HG02763 (cell line): ENCODE data around the gene AP1B1.
"Not testable (repeated sequence)": the region's sequence is repeated elsewhere in the genome, so short reads cannot be mapped to it uniquely, and the experiment has no call there.

Experiments used
- ATAC-seq: cut with Tn5 transposase; IDR thresholded peaks from one replicate; pipeline ENCODE4 v1.9.1; 2021; ENCODE audit warnings: mild to moderate bottlenecking, moderate library complexity; ENCODE audit not compliant: unreplicated experiment

AP1B1 gene

DNA sequence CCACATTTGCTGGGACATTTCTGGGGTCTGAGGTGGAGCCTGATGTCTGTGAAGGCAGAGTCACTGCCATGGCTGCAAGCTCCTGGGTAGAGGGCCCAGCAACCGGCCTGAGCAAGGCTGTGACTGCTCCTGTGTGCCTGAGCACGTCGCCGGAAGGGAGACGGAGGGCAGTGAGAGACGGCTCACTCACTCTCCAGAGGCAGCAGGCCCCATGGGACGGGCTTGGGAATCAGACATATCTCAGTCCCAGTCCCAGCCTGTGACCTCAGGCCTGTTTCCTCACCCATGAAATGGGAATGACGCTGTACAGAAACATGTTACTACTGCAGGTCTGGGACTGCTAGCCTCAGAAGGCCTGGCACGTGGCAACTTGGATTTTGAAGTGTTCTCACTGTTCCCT is 36.5 kb downstream of the AP1B1 start:
- ATAC-seq: no peak

GRCh38 chr22:29351042-29351441 is 37.3 kb downstream of the AP1B1 start:
- ATAC-seq: no peak

- no peak for ATAC-seq
Observed at GRCh38 chr22:29348956-29349355, 39.4 kb downstream of the AP1B1 start.

DNA sequence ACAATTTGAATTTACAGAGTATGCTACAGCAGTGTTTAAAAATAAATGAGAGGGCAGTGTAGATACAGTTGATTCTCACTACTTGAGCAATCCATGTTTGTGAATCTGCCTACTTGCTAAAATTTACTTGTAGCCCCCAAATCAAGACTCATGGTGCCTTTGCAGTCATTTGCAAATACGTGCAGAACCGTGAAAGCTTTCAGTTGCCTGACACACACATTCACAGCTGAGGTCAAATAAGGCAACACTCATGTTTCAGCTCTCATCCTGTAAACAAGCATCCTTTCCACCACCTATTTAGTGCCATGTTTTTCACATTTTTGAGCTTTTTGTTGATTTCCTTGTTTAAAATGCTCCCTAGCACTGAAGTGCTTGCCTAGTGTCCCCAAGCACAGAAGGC is 40.3 kb downstream of the AP1B1 start:
- no peak for ATAC-seq

- no peak for ATAC-seq
Observed at GRCh38 chr22:29346659-29347058, 41.7 kb downstream of the AP1B1 start.

DNA sequence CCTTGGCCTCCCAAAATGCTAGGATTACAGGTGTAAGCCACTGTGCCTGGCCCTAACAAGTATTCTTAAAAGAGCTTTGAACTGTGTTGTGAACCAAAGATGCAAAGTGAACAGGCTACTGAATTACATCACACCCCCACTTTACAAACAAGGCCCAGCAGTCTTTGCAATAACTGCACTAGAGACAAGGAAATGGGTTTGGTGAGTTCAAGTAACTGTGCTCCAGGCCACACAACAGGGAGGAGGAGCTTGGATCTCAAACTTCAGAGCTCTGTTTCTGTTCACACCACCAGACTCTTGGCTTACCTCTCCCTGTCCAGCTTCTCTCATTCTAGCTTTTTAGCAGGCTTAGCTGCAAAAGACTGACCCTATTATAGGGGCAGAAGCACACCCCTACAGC is 42.4 kb downstream of the AP1B1 start:
- ATAC-seq: no peak

GRCh38 chr22:29344889-29345288 is 43.5 kb downstream of the AP1B1 start:
- ATAC-seq: not testable (repeated sequence)

GRCh38 chr22:29344137-29344536 is 44.2 kb downstream of the AP1B1 start:
- ATAC-seq: no peak

- no peak for ATAC-seq
Observed at GRCh38 chr22:29343313-29343805, 45.0 kb downstream of the AP1B1 start.

DNA sequence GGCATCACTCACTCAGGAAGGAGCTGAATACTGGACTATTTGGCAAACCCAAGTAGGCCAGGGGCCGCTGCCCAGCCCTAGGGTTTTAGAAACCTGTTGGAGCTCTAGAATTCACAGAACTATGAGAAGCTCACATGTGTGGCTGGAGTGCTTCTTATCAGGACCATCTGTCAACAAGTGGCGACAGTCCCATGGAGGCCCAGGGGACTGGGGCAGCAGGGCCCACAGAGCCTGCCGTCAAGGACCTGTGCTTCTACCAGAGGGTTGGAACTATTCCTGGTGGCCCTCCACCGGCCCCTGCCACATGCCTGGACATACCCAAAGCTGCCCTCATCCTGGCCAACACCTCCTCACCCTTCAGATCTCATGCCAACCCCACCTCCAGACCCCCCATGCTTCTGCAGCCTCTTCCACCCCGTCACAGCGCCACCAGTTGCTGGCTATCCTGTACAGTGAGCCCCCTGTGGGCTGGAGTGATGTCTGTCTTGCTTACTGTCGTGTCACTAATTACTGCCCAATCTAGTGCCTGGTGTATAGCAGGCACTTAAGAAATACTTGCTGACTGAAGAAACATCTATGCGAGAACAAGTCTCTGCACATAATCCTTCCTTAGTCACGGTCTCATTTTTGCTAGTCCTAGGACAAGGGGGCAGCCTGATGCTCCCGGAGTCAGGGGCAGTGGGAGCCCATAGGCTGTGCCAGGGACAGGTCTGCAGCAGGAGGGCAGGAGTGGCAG is 45.6 kb downstream of the AP1B1 start:
- no peak for ATAC-seq

GRCh38 chr22:29342177-29342576 is 46.2 kb downstream of the AP1B1 start:
- ATAC-seq: no peak

- no peak for ATAC-seq
Observed at GRCh38 chr22:29341849-29342127, 46.6 kb downstream of the AP1B1 start.

DNA sequence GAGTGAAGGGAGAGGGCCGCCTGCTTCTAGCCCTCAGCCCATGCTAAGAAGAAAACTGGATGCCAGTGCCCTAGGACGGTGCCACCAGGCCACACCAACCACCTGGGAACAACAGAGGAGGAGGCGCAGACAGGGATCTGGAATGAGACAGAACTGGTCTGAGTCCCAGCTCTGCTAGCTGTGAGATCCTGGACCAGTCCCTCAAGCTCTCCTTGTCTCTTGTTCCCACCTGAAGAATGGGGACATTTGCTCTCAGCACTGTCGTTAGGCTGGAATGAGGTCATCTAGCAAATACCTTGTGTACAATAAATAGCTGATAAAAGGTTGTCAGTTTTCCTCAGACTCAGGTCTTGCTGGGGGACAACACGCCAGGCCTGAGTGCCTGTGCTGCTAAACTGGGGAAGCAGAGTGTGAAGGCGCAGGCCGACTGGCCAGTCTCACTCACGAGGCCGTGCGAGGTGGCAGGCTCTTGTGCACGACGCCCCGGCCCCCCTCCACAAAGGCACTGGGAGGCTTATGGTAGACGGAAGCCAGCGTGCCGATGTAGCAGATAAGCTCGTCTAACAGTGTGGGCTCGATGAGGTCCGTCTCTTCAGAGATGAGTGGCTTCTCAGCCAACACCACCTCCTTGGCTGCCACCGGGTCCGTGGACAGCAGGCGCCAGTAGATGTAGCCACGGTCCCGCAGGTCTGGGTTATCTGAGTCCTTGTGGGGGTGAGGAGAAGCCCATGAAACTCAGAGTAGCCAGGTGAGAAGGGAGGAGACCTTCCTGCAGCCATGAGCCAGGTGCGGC is 47.1 kb downstream of the AP1B1 start:
- ATAC-seq: no peak

DNA sequence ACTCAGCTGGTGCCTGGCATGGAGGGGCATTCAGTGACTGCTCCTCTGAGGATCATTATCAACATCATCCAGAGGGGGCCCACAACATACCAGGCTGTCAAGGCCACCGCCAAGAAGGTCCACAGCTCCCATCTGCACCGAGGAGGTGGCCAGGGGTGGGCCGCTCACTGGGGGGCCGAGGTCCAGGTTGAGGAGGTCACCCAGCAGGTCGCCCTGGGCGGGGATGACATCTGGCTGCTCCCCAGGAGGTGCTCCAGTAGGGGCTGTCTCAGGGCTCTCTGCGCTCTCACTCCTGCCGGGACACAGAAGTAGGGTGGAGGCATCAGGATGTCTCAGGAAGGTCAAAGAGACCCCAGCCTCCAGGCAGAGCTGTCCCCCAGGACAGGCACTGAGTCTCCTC is 47.8 kb downstream of the AP1B1 start:
- no peak for ATAC-seq

DNA sequence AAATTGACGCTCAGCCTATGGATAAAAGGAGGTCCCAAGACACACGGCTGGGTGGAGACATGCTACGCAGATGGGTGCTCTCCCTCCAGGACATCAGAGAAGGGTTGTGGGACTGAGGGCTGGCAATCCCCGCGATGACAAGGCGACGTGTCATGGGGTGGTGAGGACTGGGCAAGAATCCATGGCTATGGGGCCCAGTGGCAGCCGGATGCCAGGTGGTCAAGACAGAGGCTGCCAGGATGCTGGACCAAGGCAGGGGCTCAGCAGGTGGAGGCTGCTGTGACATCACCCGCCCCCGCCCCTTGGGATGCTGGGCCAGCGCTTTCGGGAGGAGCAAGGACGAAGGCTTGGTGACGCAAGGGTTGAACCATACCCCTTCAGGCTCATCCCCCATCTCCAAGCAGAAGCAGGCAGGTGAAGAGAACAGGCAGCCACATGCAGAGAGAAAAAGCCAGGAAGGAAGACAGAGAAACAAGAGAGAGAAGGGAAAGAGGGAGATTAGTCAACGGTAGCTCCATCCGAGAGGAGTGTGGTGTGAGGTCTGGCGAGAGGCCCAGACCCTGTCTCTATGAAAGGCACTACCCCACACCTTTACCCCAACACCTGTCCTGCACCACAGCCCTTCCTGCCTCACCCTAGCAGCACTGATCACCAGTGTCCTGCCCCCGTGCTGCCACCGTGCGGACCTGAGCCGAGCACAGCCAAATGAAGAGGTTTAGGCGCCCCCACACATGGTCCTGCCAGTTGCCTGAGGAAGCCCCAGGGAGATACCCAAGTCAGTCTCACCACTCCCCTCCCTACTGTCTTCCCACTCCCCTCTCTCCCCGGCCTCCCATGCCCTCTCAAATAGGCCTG is 48.8 kb downstream of the AP1B1 start:
- ATAC-seq: no peak

DNA sequence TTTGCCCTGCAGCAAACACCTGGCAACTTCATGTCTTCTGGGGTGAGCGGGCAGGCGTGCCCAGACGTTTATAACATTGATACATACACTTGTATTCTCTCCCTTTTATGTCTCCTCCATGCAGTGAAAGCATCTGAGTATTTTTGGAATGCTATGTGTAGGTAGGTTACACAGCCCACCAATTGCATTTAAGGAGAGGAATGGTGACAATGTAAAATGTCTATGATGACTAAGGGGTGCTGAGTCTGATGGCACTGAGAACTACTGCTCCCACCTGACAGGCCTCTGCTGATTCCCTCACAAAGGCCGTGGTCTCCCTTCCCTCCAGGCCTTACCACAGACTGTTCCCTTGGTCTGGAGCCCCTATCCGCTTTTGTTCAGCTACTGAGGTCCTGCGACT is 50.0 kb downstream of the AP1B1 start:
- ATAC-seq: no peak

DNA sequence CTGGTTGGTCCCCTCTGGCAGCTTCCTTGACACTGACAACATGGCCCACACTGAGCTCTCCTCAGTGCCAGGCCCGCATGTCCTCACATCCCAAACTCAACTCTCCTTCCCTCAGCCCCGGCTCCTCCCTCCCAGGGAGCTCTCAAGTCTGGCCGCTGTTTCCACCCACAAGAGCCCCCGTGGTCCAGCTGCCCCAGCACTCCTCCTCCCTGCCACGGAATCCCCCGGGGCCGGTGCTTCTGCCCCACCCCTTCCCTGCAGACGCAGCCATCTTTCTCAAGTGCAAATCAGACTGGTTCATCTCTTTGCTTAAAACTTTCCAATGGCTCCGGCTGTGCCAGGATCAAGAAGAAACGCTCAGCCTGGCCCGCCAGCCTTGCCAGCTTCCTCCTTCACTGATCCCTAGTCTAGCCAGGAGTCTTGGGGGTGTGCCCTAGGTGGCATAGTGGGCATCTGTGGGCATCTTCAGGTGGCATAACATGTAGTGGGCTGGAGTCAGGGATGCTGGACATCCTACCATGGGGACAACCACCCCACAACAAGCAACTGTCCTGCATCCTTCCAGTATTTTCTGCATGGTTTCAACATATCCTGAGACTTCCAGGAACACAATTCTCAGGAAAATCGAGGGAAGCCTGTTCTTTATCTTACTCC is 50.6 kb downstream of the AP1B1 start:
- no peak for ATAC-seq

GRCh38 chr22:29336751-29337490 is 51.4 kb downstream of the AP1B1 start:
- no peak for ATAC-seq

DNA sequence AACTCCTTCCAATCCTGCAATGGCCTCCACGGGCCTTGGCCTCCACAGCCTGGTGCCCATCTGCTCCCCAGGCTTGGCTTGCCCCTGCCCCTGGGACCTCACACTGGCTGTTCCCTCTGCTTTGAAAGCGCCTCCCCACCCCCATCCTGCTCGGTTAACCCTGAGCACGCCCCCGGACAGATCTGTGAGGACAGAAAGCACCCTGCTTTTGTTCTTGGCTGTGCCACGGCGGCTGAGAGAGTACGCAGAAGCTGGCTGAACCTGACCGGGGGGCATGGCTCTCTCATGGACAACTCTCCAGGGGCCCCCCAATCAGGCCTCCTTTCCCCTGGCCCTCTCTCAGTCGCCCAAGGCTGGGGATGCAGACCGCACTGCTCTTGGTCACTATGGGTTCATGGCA is 52.7 kb downstream of the AP1B1 start:
- ATAC-seq: no peak

DNA sequence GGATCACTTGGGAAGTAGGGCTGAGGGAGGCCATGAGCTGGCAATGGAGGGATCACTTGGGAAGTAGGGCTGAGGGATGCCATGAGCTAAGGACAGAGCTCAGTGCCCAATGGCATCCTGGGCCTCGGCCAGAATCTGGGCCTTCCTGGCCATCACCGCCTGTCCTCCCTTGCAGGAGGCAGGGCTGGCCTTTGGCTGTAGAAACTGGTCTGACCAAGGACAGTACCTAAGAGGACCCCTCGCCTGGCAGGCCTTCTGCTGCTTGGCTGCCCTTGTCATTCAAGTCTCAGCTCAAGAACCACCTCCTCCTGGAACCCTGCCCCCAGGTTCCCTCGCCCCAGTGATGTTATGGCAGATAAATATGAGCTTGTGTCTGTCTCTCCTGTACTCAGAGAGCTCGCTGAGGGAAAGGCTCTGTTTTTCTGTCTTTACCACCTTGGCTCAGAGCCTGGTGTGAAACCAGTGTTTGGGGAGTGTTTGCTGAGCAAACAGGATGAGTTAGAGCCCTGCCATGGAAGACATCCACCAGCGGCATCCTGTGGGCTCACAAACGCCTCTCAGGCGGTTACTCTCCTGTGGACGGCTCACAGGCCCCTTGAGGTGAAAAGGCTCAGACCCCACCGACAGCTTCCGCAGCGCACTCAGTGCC is 53.5 kb downstream of the AP1B1 start:
- no peak for ATAC-seq
